H1 (cell line): ENCODE data around the gene SLC7A14. TPM values are rescaled to one million over a fixed set of nuclear protein-coding genes. Genes with fewer than 3 reads are reported as not detected.
A peak's percentile ranks its signal among the peaks of the same experiment; 100 is the strongest.

Experiments
- CTCF ChIA-PET: fragments of 300-600 bp; sonication (Branson Sonifier 250); formaldehyde crosslinking; loops from one replicate; lab custom pipeline; 2021; ENCODE audit not compliant: partially characterized antibody; lab: Charles Lee
- POLR2A ChIA-PET: fragments of 300-600 bp; sonication (Branson Sonifier 250); formaldehyde crosslinking; loops from one replicate; lab custom pipeline; 2021; ENCODE audit warnings: inconsistent platforms; ENCODE audit not compliant: partially characterized antibody; lab: Charles Lee
- DNase-seq, 2 experiments: peaks; one replicate each; pipeline versions ENCODE4 v3.0.0 to v3.0.0-alpha.2; 2010 to 2022; ENCODE audit warnings: low spot score in 2 of 2, low read depth in 1 of 2, mixed read lengths in 1 of 2
- FAIRE-seq: peaks from 2 replicates; lab custom pipeline; 2011; peaks lifted over from hg19 to GRCh38; lab: Jason Lieb, UNC
- H2AFZ ChIP-seq: 2 replicates; pipeline ENCODE4 v1.8.1; 2012; ENCODE audit warnings: low read length, inconsistent platforms
- H2AK5ac ChIP-seq: 2 replicates; pipeline ENCODE4 v1.6.1; 2013; ENCODE audit warnings: low read depth, low read length
- H2BK120ac ChIP-seq: replicated peaks from 2 replicates; pipeline ENCODE3; 2013; ENCODE audit warnings: low read depth, low read length, inconsistent platforms
- H2BK12ac ChIP-seq: 2 replicates; pipeline ENCODE4 v1.6.1; 2013; ENCODE audit warnings: low read depth, low read length
- H2BK15ac ChIP-seq: 2 replicates; pipeline ENCODE4 v1.6.1; 2013; ENCODE audit warnings: low read length
- H2BK20ac ChIP-seq: 2 replicates; pipeline ENCODE4 v1.6.1; 2013; ENCODE audit warnings: low read length
- H2BK5ac ChIP-seq: 2 replicates; pipeline ENCODE4 v1.6.1; 2013; ENCODE audit warnings: low read depth, low read length
- H3K14ac ChIP-seq: 2 replicates; pipeline ENCODE4 v1.6.1; 2013; ENCODE audit warnings: inconsistent platforms; ENCODE audit not compliant: insufficient read length
- H3K18ac ChIP-seq: 2 replicates; pipeline ENCODE4 v1.6.1; 2013; ENCODE audit warnings: low read length; ENCODE audit errors: extremely low read depth
- H3K23ac ChIP-seq: 2 replicates; pipeline ENCODE4 v1.6.1; 2013; ENCODE audit warnings: inconsistent platforms; ENCODE audit not compliant: insufficient read length
- H3K23me2 ChIP-seq: 2 replicates; pipeline ENCODE4 v1.6.1; 2013; ENCODE audit warnings: low read depth, low read length
- H3K27ac ChIP-seq: 2 replicates; pipeline ENCODE4 v1.6.1; 2011; ENCODE audit warnings: low read depth, low read length, inconsistent platforms
- H3K27me3 ChIP-seq, 4 experiments: replicated peaks in 1 of 4; 1 replicate in 1 of 4; 2 replicates in 3 of 4; pipeline versions ENCODE4 v1.6.1 to v1.8.1; 2011 to 2013; ENCODE audit warnings: low read length in 3 of 4, mild to moderate bottlenecking in 3 of 4, inconsistent platforms in 2 of 4, mixed read lengths in 2 of 4, moderate library complexity in 1 of 4; ENCODE audit not compliant: control insufficient read depth in 3 of 4, insufficient read depth in 3 of 4; ENCODE audit errors: extremely low read depth in 1 of 4
- H3K36me3 ChIP-seq, 4 experiments: 2 replicates each; pipeline versions ENCODE4 v1.6.1 to v1.8.1; 2011 to 2013; ENCODE audit warnings: mild to moderate bottlenecking in 4 of 4, low read length in 3 of 4, moderate library complexity in 2 of 4, control low read depth in 1 of 4, inconsistent platforms in 1 of 4; ENCODE audit not compliant: insufficient read depth in 4 of 4, control insufficient read depth in 2 of 4
- H3K4ac ChIP-seq: replicated peaks from 2 replicates; pipeline ENCODE3; 2013; ENCODE audit warnings: low read length, low read depth, mixed read lengths, inconsistent platforms; ENCODE audit not compliant: insufficient read length
- H3K4me1 ChIP-seq, 4 experiments: replicated peaks in 1 of 4; 1 replicate in 1 of 4; 2 replicates in 3 of 4; pipeline versions ENCODE4 v1.6.1 to v1.8.1; 2011 to 2013; ENCODE audit warnings: low read length in 3 of 4, inconsistent platforms in 2 of 4, mixed read lengths in 1 of 4; ENCODE audit not compliant: insufficient read depth in 4 of 4, control insufficient read depth in 3 of 4
- H3K4me2 ChIP-seq, 2 experiments: 2 replicates each; pipeline versions ENCODE4 v1.6.1 to v1.8.1; 2011 to 2013; ENCODE audit warnings: low read depth in 2 of 2, low read length in 2 of 2, control low read depth in 1 of 2, inconsistent platforms in 1 of 2, mild to moderate bottlenecking in 1 of 2; ENCODE audit not compliant: insufficient read depth in 1 of 2
- H3K4me3 ChIP-seq, 4 experiments: fragments of 200-600, 300-600 bp in 1 of 4; sonication (generic), shearing (Covaris generic), sonication (Bioruptor Twin) in 1 of 4; 2 replicates each; pipeline versions ENCODE4 v1.5.1 to v1.8.1; 2011 to 2016; ENCODE audit warnings: low read length in 4 of 4, low read depth in 3 of 4, control low read depth in 2 of 4, inconsistent platforms in 2 of 4, mild to moderate bottlenecking in 2 of 4, mixed read lengths in 1 of 4, moderate library complexity in 1 of 4; ENCODE audit not compliant: insufficient read depth in 2 of 4; ENCODE audit errors: extremely low read depth in 1 of 4
- H3K56ac ChIP-seq: replicated peaks from 2 replicates; pipeline ENCODE3; 2013; ENCODE audit warnings: low read depth, mild to moderate bottlenecking, mixed read lengths, low read length, inconsistent platforms; ENCODE audit not compliant: insufficient read length
- H3K79me1 ChIP-seq: 2 replicates; pipeline ENCODE4 v1.6.1; 2013; ENCODE audit warnings: low read depth, low read length, control low read depth
- H3K79me2 ChIP-seq, 2 experiments: 2 replicates each; pipeline versions ENCODE4 v1.6.1 to v1.8.1; 2012 to 2013; ENCODE audit warnings: low read length in 2 of 2, mild to moderate bottlenecking in 2 of 2, inconsistent platforms in 1 of 2; ENCODE audit not compliant: insufficient read depth in 2 of 2, control insufficient read depth in 1 of 2
- H3K9ac ChIP-seq, 4 experiments: replicated peaks in 1 of 4; 1 replicate in 1 of 4; 2 replicates in 3 of 4; pipeline versions ENCODE4 v1.6.1 to v1.8.1; 2011 to 2013; ENCODE audit warnings: low read depth in 3 of 4, low read length in 3 of 4, control low read depth in 2 of 4, mild to moderate bottlenecking in 2 of 4, moderate library complexity in 2 of 4, inconsistent platforms in 1 of 4; ENCODE audit errors: extremely low read depth in 1 of 4
- H3K9me3 ChIP-seq, 2 experiments: 2 replicates each; pipeline versions ENCODE4 v1.6.1 to v1.8.1; 2012 to 2013; ENCODE audit warnings: mild to moderate bottlenecking in 2 of 2, moderate library complexity in 2 of 2, control low read depth in 1 of 2, inconsistent platforms in 1 of 2, low read depth in 1 of 2, low read length in 1 of 2, mixed read lengths in 1 of 2; ENCODE audit not compliant: insufficient read depth in 2 of 2
- H4K20me1 ChIP-seq, 2 experiments: replicated peaks in 1 of 2; 2 replicates each; pipeline versions ENCODE3 to v1.8.1; 2011 to 2013; ENCODE audit warnings: inconsistent platforms in 2 of 2, low read length in 2 of 2, mild to moderate bottlenecking in 1 of 2; ENCODE audit not compliant: insufficient read depth in 2 of 2, control insufficient read depth in 1 of 2
- H4K5ac ChIP-seq: 2 replicates; pipeline ENCODE4 v1.6.1; 2013; ENCODE audit warnings: low read length, low read depth, mixed read lengths, inconsistent platforms; ENCODE audit not compliant: insufficient read length
- H4K8ac ChIP-seq: 2 replicates; pipeline ENCODE4 v1.8.0; 2013; ENCODE audit warnings: mild to moderate bottlenecking, moderate library complexity, low read length, inconsistent platforms; ENCODE audit not compliant: insufficient read depth; ENCODE audit errors: extremely low read depth
- H4K91ac ChIP-seq: replicated peaks from 2 replicates; pipeline ENCODE3; 2013; ENCODE audit warnings: low read length, mixed read lengths, inconsistent platforms; ENCODE audit not compliant: insufficient read length
- BACH1 ChIP-seq: IDR thresholded peaks from 2 replicates; pipeline ENCODE4 v1.6.1; 2012; ENCODE audit warnings: low read length, improper control_type of control experiment
- CBX8 ChIP-seq: fragments of 300-800, 300-1000 bp; sonication (generic); IDR thresholded peaks from 2 replicates; pipeline ENCODE4 v1.7.1; 2016; ENCODE audit warnings: low read depth, low read length, borderline replicate concordance
- JUN ChIP-seq: IDR thresholded peaks from 2 replicates; pipeline ENCODE4 v1.6.1; 2011; ENCODE audit warnings: low read depth, mild to moderate bottlenecking, improper control_type of control experiment, low read length
- NRF1 ChIP-seq: IDR thresholded peaks from 2 replicates; pipeline ENCODE4 v1.6.1; 2011; ENCODE audit warnings: mild to moderate bottlenecking, low read depth, low read length, improper control_type of control experiment
- RBBP5 ChIP-seq: IDR thresholded peaks from 2 replicates; pipeline ENCODE4 v1.7.1; 2012; ENCODE audit warnings: low read depth, mild to moderate bottlenecking, inconsistent platforms, low read length, moderate library complexity, borderline replicate concordance
- RFX5 ChIP-seq: IDR thresholded peaks from 2 replicates; pipeline ENCODE4 v1.6.1; 2011; ENCODE audit warnings: low read depth, low read length, improper control_type of control experiment, borderline replicate concordance
- SAP30 ChIP-seq: fragments of 300-600 bp; sonication (generic); IDR thresholded peaks from 2 replicates; pipeline ENCODE4 v1.7.1; 2012; ENCODE audit warnings: low read length, moderate library complexity, mild to moderate bottlenecking, inconsistent platforms; ENCODE audit not compliant: insufficient read depth, insufficient replicate concordance
- SUZ12 ChIP-seq: fragments of 200-600 bp; sonication (generic); IDR thresholded peaks from 2 replicates; pipeline ENCODE4 v1.6.1; 2012; ENCODE audit warnings: mild to moderate bottlenecking, inconsistent platforms, low read length, moderate library complexity, mixed read lengths
- TAF1 ChIP-seq: IDR thresholded peaks from 2 replicates; pipeline ENCODE4 v1.6.1; 2011; ENCODE audit warnings: mild to moderate bottlenecking, low read depth, low read length
- WGBS, 2 experiments: shearing (Covaris generic) in 1 of 2; methylation state at CpG; one replicate each; pipeline versions ENCODE4 v1.1.6 to v1.1.7; 2013 to 2015; ENCODE audit warnings: low lambda C conversion rate in 2 of 2, mixed read lengths in 2 of 2, inconsistent platforms in 1 of 2, low coverage in 1 of 2, missing lambda C conversion rate in 1 of 2; ENCODE audit not compliant: insufficient replicate concordance in 2 of 2, insufficient coverage in 1 of 2, insufficient read length in 1 of 2; ENCODE audit errors: extremely low coverage in 1 of 2, missing lambda C conversion rate in 1 of 2; 5-methylcytosine and 5-hydroxymethylcytosine counted together
- polyA plus RNA-seq, 7 experiments: library from polyadenylated mRNA; depleted of rRNA in 3 of 7; stranded (reverse) in 5 of 7; unstranded in 2 of 7; fragments of >200 nt in 5 of 7; fragments of 200-250 nt in 2 of 7; gene quantifications; 1 replicate in 5 of 7; 2 replicates in 1 of 7; 4 replicates in 1 of 7; pipeline versions ENCODE4 v1.2.1 to v1.2.3, GENCODE V29; 2011 to 2013; ENCODE audit warnings: missing spikeins in 2 of 7, mixed read lengths in 2 of 7
- total RNA-seq: library from RNA; stranded (reverse); fragmentation: NEBNext Ultra II Directional; extraction: Animal tissue kit (Norgen Biotek cat#: 25700); gene quantifications from 2 replicates; pipeline ENCODE4 v1.2.1, GENCODE V29; 2021

SLC7A14 gene
- total and polyA plus RNA-seq, 2 of the 8 experiments (the other 6 are each of a cell fraction or from before 2014, with no cell fraction given) = 0.21 to 0.95 TPM

- Histone ChIP-seq H2BK20ac (no peak overlapping the region), H2BK120ac (no peak overlapping the region), H3K4me3 (no peak overlapping the region), H3K23ac (no peak overlapping the region), H3K79me2 (no peaks in the 10 kb centered on the region), H3K9ac (no peak overlapping the region), H3K56ac (no peak overlapping the region), H3K23me2 (no peaks in the 10 kb centered on the region), H3K27ac (no peak overlapping the region), H3K4me2 (no peak overlapping the region), H3K36me3 (no peaks in the 10 kb centered on the region), H3K79me1 (no peaks in the 10 kb centered on the region), H4K20me1 (no peaks in the 10 kb centered on the region), H3K4me1 (peaks cover 0 to 3% (median 0%) of the 10 kb centered on the region in 4 experiments; a peak in 1 of 7 replicates), H2BK15ac (no peak overlapping the region), H2BK5ac (no peak overlapping the region), H3K9me3 (no peaks in the 10 kb centered on the region), H4K8ac (no peak overlapping the region), H2BK12ac (no peak overlapping the region), H3K27me3 (no peaks in the 10 kb centered on the region), H4K5ac (no peak overlapping the region), H2AK5ac (no peak overlapping the region), H3K4ac (no peak overlapping the region), H4K91ac (no peak overlapping the region), H2AFZ (peak overlapping the region; percentile 67; the same call in 1 of the 2 replicates), H3K18ac (no peak overlapping the region), H3K14ac (no peak overlapping the region)
- FAIRE-seq (no peak), DNase-seq (no peak)
- POLR2A ChIA-PET = no interaction called here
- CTCF ChIA-PET = interaction anchor here (0.7 to 10.9 kb wide), 7 partner anchors 8 to 318 kb away, joined by 3 to 156 read pairs (median 5); partner anchors contain the start of gene CLDN11
- 74% methylated on average over 2 of the region's 2 CpGs; no CpG with 5 or more reads in 1 of the 2 experiments for WGBS, 2 experiments
- TF ChIP-seq NRF1 (no peak), CBX8 (no peak), TAF1 (no peak), RBBP5 (no peak), JUN (no peak), BACH1 (no peak), SAP30 (no peak), RFX5 (no peak), SUZ12 (no peak)
These were observed 92.1 kb downstream of the SLC7A14 start for GRCh38 chr3:170493712-170494182.
